ENCODE measurements around the gene TBCK. TPM values are rescaled to one million over a fixed set of nuclear protein-coding genes. Genes with fewer than 3 reads are reported as not detected.
"Not testable (repeated sequence)": the region's sequence is repeated elsewhere in the genome, so short reads cannot be mapped to it uniquely, and the experiment has no call there.

Gene TBCK
- polyA plus RNA-seq, 2 donors = 6.0 to 8.2 TPM

GRCh38 chr4:106213291-106213690 lies 102.7 kb downstream of the TBCK start:
- H3K9me3 ChIP-seq (ENCODE audit: control insufficient read depth in 2 of 2, insufficient read depth in 1 of 2, low read depth in 1 of 2, low read length in 1 of 2); H3K27me3 ChIP-seq (ENCODE audit: control insufficient read depth in 1 of 2, insufficient read depth in 2 of 2, low read length in 2 of 2); H3K36me3 ChIP-seq (ENCODE audit: control insufficient read depth in 2 of 2, insufficient read depth in 2 of 2, low read length in 1 of 2); H3K4me3 ChIP-seq (ENCODE audit: low read depth in 1 of 2, low read length in 2 of 2); H3K27ac ChIP-seq (ENCODE audit: low read depth in 2 of 2, low read length in 1 of 2); H3K4me1 ChIP-seq (ENCODE audit: control insufficient read depth in 2 of 2, insufficient read depth in 2 of 2, low read length in 1 of 2): not testable (repeated sequence)
- WGBS, 2 donors = 94 to 97% methylated on average over 23 of the region's 23 CpGs

- no peak overlapping the region for H3K4me3 ChIP-seq (ENCODE audit: low read depth in 1 of 2, low read length in 2 of 2)
- H3K4me1 ChIP-seq (ENCODE audit: control insufficient read depth in 2 of 2, insufficient read depth in 2 of 2, low read length in 1 of 2) = no peaks in the 10 kb centered on the region
- no peak overlapping the region for H3K27ac ChIP-seq (ENCODE audit: low read depth in 2 of 2, low read length in 1 of 2)
- peaks cover 2 to 5% of the 10 kb centered on the region in 2 donors for H3K36me3 ChIP-seq (ENCODE audit: control insufficient read depth in 2 of 2, insufficient read depth in 2 of 2, low read length in 1 of 2)
- H3K27me3 ChIP-seq (ENCODE audit: control insufficient read depth in 1 of 2, insufficient read depth in 2 of 2, low read length in 2 of 2) = no peaks in the 10 kb centered on the region
- H3K9me3 ChIP-seq (ENCODE audit: control insufficient read depth in 2 of 2, insufficient read depth in 1 of 2, low read depth in 1 of 2, low read length in 1 of 2) = no peaks in the 10 kb centered on the region
Observed at GRCh38 chr4:106210021-106210420, 106.0 kb downstream of the TBCK start.

- 96 to 98% methylated on average over 5 of the region's 5 CpGs for WGBS, 2 donors
- H3K36me3 ChIP-seq (ENCODE audit: control insufficient read depth in 2 of 2, insufficient read depth in 2 of 2, low read length in 1 of 2) = peaks cover 2 to 5% of the 10 kb centered on the region in 2 donors
- H3K4me3 ChIP-seq (ENCODE audit: low read depth in 1 of 2, low read length in 2 of 2) = no peak overlapping the region
- H3K9me3 ChIP-seq (ENCODE audit: control insufficient read depth in 2 of 2, insufficient read depth in 1 of 2, low read depth in 1 of 2, low read length in 1 of 2) = no peaks in the 10 kb centered on the region
- no peaks in the 10 kb centered on the region for H3K4me1 ChIP-seq (ENCODE audit: control insufficient read depth in 2 of 2, insufficient read depth in 2 of 2, low read length in 1 of 2)
- no peaks in the 10 kb centered on the region for H3K27me3 ChIP-seq (ENCODE audit: control insufficient read depth in 1 of 2, insufficient read depth in 2 of 2, low read length in 2 of 2)
- no peak overlapping the region for H3K27ac ChIP-seq (ENCODE audit: low read depth in 2 of 2, low read length in 1 of 2)
Observed at GRCh38 chr4:106208481-106209460, 107.2 kb downstream of the TBCK start.

- Histone ChIP-seq H3K36me3 (ENCODE audit: control insufficient read depth in 2 of 2, insufficient read depth in 2 of 2, low read length in 1 of 2) (no peaks in the 10 kb centered on the region), H3K4me1 (ENCODE audit: control insufficient read depth in 2 of 2, insufficient read depth in 2 of 2, low read length in 1 of 2) (no peaks in the 10 kb centered on the region), H3K27me3 (ENCODE audit: control insufficient read depth in 1 of 2, insufficient read depth in 2 of 2, low read length in 2 of 2) (no peaks in the 10 kb centered on the region), H3K4me3 (ENCODE audit: low read depth in 1 of 2, low read length in 2 of 2) (no peak overlapping the region), H3K27ac (ENCODE audit: low read depth in 2 of 2, low read length in 1 of 2) (no peak overlapping the region), H3K9me3 (ENCODE audit: control insufficient read depth in 2 of 2, insufficient read depth in 1 of 2, low read depth in 1 of 2, low read length in 1 of 2) (no peaks in the 10 kb centered on the region)
Observed at GRCh38 chr4:106201373-106201772, 114.6 kb downstream of the TBCK start.

GRCh38 chr4:106195435-106195950 lies 120.5 kb downstream of the TBCK start:
- no peaks in the 10 kb centered on the region for H3K27me3 ChIP-seq (ENCODE audit: control insufficient read depth in 1 of 2, insufficient read depth in 2 of 2, low read length in 2 of 2)
- no peak overlapping the region for H3K4me3 ChIP-seq (ENCODE audit: low read depth in 1 of 2, low read length in 2 of 2)
- H3K36me3 ChIP-seq (ENCODE audit: control insufficient read depth in 2 of 2, insufficient read depth in 2 of 2, low read length in 1 of 2) = no peaks in the 10 kb centered on the region
- no peaks in the 10 kb centered on the region for H3K4me1 ChIP-seq (ENCODE audit: control insufficient read depth in 2 of 2, insufficient read depth in 2 of 2, low read length in 1 of 2)
- H3K9me3 ChIP-seq (ENCODE audit: control insufficient read depth in 2 of 2, insufficient read depth in 1 of 2, low read depth in 1 of 2, low read length in 1 of 2) = no peaks in the 10 kb centered on the region
- WGBS, 2 donors = 75 to 100% methylated on average over 1 of the region's 1 CpG
- no peak overlapping the region for H3K27ac ChIP-seq (ENCODE audit: low read depth in 2 of 2, low read length in 1 of 2)

- no peaks in the 10 kb centered on the region for H3K9me3 ChIP-seq (ENCODE audit: control insufficient read depth in 2 of 2, insufficient read depth in 1 of 2, low read depth in 1 of 2, low read length in 1 of 2)
- no peaks in the 10 kb centered on the region for H3K27me3 ChIP-seq (ENCODE audit: control insufficient read depth in 1 of 2, insufficient read depth in 2 of 2, low read length in 2 of 2)
- 93 to 96% methylated on average over 1 of the region's 1 CpG for WGBS, 2 donors
- H3K4me1 ChIP-seq (ENCODE audit: control insufficient read depth in 2 of 2, insufficient read depth in 2 of 2, low read length in 1 of 2) = no peaks in the 10 kb centered on the region
- no peak overlapping the region for H3K27ac ChIP-seq (ENCODE audit: low read depth in 2 of 2, low read length in 1 of 2)
- H3K36me3 ChIP-seq (ENCODE audit: control insufficient read depth in 2 of 2, insufficient read depth in 2 of 2, low read length in 1 of 2) = no peaks in the 10 kb centered on the region
- H3K4me3 ChIP-seq (ENCODE audit: low read depth in 1 of 2, low read length in 2 of 2) = no peak overlapping the region
Observed at GRCh38 chr4:106194801-106195200, 121.2 kb downstream of the TBCK start.

GRCh38 chr4:106192131-106192530 lies 123.9 kb downstream of the TBCK start:
- Histone ChIP-seq H3K4me1 (ENCODE audit: control insufficient read depth in 2 of 2, insufficient read depth in 2 of 2, low read length in 1 of 2) (no peaks in the 10 kb centered on the region), H3K9me3 (ENCODE audit: control insufficient read depth in 2 of 2, insufficient read depth in 1 of 2, low read depth in 1 of 2, low read length in 1 of 2) (no peaks in the 10 kb centered on the region), H3K4me3 (ENCODE audit: low read depth in 1 of 2, low read length in 2 of 2) (no peak overlapping the region), H3K36me3 (ENCODE audit: control insufficient read depth in 2 of 2, insufficient read depth in 2 of 2, low read length in 1 of 2) (no peaks in the 10 kb centered on the region), H3K27ac (ENCODE audit: low read depth in 2 of 2, low read length in 1 of 2) (no peak overlapping the region), H3K27me3 (ENCODE audit: control insufficient read depth in 1 of 2, insufficient read depth in 2 of 2, low read length in 2 of 2) (no peaks in the 10 kb centered on the region)
- 52 to 65% methylated on average over 1 of the region's 1 CpG for WGBS, 2 donors

- no peaks in the 10 kb centered on the region for H3K27me3 ChIP-seq (ENCODE audit: control insufficient read depth in 1 of 2, insufficient read depth in 2 of 2, low read length in 2 of 2)
- no peaks in the 10 kb centered on the region for H3K4me1 ChIP-seq (ENCODE audit: control insufficient read depth in 2 of 2, insufficient read depth in 2 of 2, low read length in 1 of 2)
- 95 to 96% methylated on average over 1 of the region's 1 CpG for WGBS, 2 donors
- no peaks in the 10 kb centered on the region for H3K9me3 ChIP-seq (ENCODE audit: control insufficient read depth in 2 of 2, insufficient read depth in 1 of 2, low read depth in 1 of 2, low read length in 1 of 2)
- no peak overlapping the region for H3K4me3 ChIP-seq (ENCODE audit: low read depth in 1 of 2, low read length in 2 of 2)
- no peak overlapping the region for H3K27ac ChIP-seq (ENCODE audit: low read depth in 2 of 2, low read length in 1 of 2)
- no peaks in the 10 kb centered on the region for H3K36me3 ChIP-seq (ENCODE audit: control insufficient read depth in 2 of 2, insufficient read depth in 2 of 2, low read length in 1 of 2)
Observed at GRCh38 chr4:106186201-106186600, 129.8 kb downstream of the TBCK start.

GRCh38 chr4:106183551-106183950 lies 132.5 kb downstream of the TBCK start:
- H3K4me3 ChIP-seq (ENCODE audit: low read depth in 1 of 2, low read length in 2 of 2) = no peak overlapping the region
- H3K27me3 ChIP-seq (ENCODE audit: control insufficient read depth in 1 of 2, insufficient read depth in 2 of 2, low read length in 2 of 2) = no peaks in the 10 kb centered on the region
- H3K9me3 ChIP-seq (ENCODE audit: control insufficient read depth in 2 of 2, insufficient read depth in 1 of 2, low read depth in 1 of 2, low read length in 1 of 2) = no peaks in the 10 kb centered on the region
- no peak overlapping the region for H3K27ac ChIP-seq (ENCODE audit: low read depth in 2 of 2, low read length in 1 of 2)
- H3K36me3 ChIP-seq (ENCODE audit: control insufficient read depth in 2 of 2, insufficient read depth in 2 of 2, low read length in 1 of 2) = no peaks in the 10 kb centered on the region
- H3K4me1 ChIP-seq (ENCODE audit: control insufficient read depth in 2 of 2, insufficient read depth in 2 of 2, low read length in 1 of 2) = no peaks in the 10 kb centered on the region

GRCh38 chr4:106172861-106173260 lies 143.1 kb downstream of the TBCK start:
- peaks cover 0 to 3% of the 10 kb centered on the region in 2 donors for H3K36me3 ChIP-seq (ENCODE audit: control insufficient read depth in 2 of 2, insufficient read depth in 2 of 2, low read length in 1 of 2)
- no peak overlapping the region for H3K4me3 ChIP-seq (ENCODE audit: low read depth in 1 of 2, low read length in 2 of 2)
- no peaks in the 10 kb centered on the region for H3K9me3 ChIP-seq (ENCODE audit: control insufficient read depth in 2 of 2, insufficient read depth in 1 of 2, low read depth in 1 of 2, low read length in 1 of 2)
- H3K27me3 ChIP-seq (ENCODE audit: control insufficient read depth in 1 of 2, insufficient read depth in 2 of 2, low read length in 2 of 2) = no peaks in the 10 kb centered on the region
- no peaks in the 10 kb centered on the region for H3K4me1 ChIP-seq (ENCODE audit: control insufficient read depth in 2 of 2, insufficient read depth in 2 of 2, low read length in 1 of 2)
- H3K27ac ChIP-seq (ENCODE audit: low read depth in 2 of 2, low read length in 1 of 2) = no peak overlapping the region

Data from esophagus (tissue), 2 donors.